ENCODE results near the gene AGMO. TPM values are rescaled to one million over a fixed set of nuclear protein-coding genes. Genes with fewer than 3 reads are reported as not detected.
A peak's percentile ranks its signal among the peaks of the same experiment; 100 is the strongest.

The AGMO gene
- total and polyA plus RNA-seq, 2 donors from 2014 or later: 1.4 to 4.5 TPM

DNA sequence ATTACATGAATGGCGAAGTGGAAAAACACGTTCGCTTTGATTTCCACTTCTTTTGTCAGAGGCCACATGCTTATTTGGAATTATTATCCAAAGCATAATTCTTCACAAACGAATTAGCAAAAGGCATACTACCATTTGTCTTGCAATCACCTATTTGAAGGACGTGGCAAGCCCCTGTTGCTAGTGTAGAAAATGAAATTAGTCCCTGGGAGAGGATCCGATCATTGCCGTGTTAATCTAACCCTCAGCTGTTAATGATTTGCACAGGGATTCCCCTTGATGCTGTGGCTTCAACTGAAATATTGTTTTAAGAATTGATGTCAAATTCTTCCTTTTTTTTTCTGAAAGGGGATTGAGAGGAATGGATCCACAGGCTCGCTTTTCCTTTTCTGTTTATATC is 4.6 kb downstream of the AGMO start:
- peak overlapping the region in 1 of 3 donors; percentile 29 for H3K9ac ChIP-seq (ENCODE audit: low read length in 3 of 3)
- FAIRE-seq: no peak
- no peaks in the 10 kb centered on the region for H3K9me3 ChIP-seq (ENCODE audit: control insufficient read depth in 2 of 3, insufficient read depth in 1 of 3, low read length in 3 of 3)
- no peaks in the 10 kb centered on the region for H3K27me3 ChIP-seq (ENCODE audit: control insufficient read depth, insufficient read depth, low read length)
- DNase-seq: no peak
- H3K4me1 ChIP-seq (ENCODE audit: control insufficient read depth in 2 of 3, insufficient read depth in 2 of 3, low read depth in 1 of 3, low read length in 3 of 3): no peaks in the 10 kb centered on the region
- intact Hi-C loops (cut with DNase I): no loop called here
- no peaks in the 10 kb centered on the region for H3K36me3 ChIP-seq (ENCODE audit: control insufficient read depth in 2 of 3, insufficient read depth in 3 of 3, low read length in 3 of 3)
- peak overlapping the region in 2 of 3 donors; percentile 57 to 65 for H3K4me3 ChIP-seq (ENCODE audit: low read length in 3 of 3)
- H3K27ac ChIP-seq (ENCODE audit: low read depth in 2 of 2, low read length in 2 of 2): no peak overlapping the region
- TF ChIP-seq, protein P1, sequence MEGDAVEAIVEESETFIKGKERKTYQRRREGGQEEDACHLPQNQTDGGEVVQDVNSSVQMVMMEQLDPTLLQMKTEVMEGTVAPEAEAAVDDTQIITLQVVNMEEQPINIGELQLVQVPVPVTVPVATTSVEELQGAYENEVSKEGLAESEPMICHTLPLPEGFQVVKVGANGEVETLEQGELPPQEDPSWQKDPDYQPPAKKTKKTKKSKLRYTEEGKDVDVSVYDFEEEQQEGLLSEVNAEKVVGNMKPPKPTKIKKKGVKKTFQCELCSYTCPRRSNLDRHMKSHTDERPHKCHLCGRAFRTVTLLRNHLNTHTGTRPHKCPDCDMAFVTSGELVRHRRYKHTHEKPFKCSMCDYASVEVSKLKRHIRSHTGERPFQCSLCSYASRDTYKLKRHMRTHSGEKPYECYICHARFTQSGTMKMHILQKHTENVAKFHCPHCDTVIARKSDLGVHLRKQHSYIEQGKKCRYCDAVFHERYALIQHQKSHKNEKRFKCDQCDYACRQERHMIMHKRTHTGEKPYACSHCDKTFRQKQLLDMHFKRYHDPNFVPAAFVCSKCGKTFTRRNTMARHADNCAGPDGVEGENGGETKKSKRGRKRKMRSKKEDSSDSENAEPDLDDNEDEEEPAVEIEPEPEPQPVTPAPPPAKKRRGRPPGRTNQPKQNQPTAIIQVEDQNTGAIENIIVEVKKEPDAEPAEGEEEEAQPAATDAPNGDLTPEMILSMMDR (IDR thresholded peaks at IDR 0.05; ENCODE audit: borderline replicate concordance, extremely low read depth, insufficient read depth): no peak

DNA sequence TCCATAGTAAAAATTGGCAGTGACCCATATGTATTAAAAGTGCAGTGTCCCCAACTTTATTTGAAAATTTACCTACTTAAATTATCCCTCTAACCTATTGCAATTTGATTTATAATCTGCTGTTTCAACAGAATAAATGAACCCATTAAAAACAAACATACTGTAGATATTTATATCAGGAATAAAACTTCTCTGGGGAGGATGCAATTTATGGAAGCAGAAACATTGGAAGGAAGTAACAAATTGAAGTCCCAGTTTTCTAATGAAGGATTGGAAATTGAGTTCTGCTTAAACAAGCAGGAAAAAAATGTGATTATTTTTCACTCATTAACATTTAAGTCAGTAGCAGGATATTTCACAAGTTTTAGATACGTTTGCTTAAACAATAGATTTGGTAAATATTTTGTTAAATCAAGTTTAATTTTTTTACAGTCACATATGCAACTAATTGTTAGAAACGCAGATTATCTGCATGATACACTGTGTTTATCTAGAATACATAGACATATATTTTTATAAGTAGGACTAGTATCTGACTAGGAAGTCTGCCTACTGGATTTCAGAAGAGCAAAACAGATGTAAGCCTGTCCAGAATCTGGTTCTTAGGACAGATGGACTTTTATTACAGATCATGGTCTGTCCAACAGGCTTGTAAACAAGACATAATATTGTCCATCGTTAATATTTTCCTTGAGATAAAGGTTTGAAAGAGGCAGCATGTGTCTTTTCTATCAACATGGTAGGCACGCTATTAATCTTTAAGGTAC is 5.3 kb downstream of the AGMO start:
- TF ChIP-seq, protein P1 (IDR thresholded peaks at IDR 0.05; ENCODE audit: borderline replicate concordance, extremely low read depth, insufficient read depth): no peak
- Histone ChIP-seq H3K27ac (ENCODE audit: low read depth in 2 of 2, low read length in 2 of 2) (no peak overlapping the region), H3K9ac (ENCODE audit: low read length in 3 of 3) (peak overlapping the region in 1 of 3 donors; percentile 29), H3K36me3 (ENCODE audit: control insufficient read depth in 2 of 3, insufficient read depth in 3 of 3, low read length in 3 of 3) (no peaks in the 10 kb centered on the region), H3K4me3 (ENCODE audit: low read length in 3 of 3) (peak overlapping the region in 2 of 3 donors; percentile 57 to 65), H3K4me1 (ENCODE audit: control insufficient read depth in 2 of 3, insufficient read depth in 2 of 3, low read depth in 1 of 3, low read length in 3 of 3) (no peaks in the 10 kb centered on the region), H3K27me3 (ENCODE audit: control insufficient read depth, insufficient read depth, low read length) (no peaks in the 10 kb centered on the region), H3K9me3 (ENCODE audit: control insufficient read depth in 2 of 3, insufficient read depth in 1 of 3, low read length in 3 of 3) (no peaks in the 10 kb centered on the region)
- peak; percentile 8 for FAIRE-seq
- DNase-seq: no peak
- intact Hi-C loops (cut with DNase I): no loop called here

DNA sequence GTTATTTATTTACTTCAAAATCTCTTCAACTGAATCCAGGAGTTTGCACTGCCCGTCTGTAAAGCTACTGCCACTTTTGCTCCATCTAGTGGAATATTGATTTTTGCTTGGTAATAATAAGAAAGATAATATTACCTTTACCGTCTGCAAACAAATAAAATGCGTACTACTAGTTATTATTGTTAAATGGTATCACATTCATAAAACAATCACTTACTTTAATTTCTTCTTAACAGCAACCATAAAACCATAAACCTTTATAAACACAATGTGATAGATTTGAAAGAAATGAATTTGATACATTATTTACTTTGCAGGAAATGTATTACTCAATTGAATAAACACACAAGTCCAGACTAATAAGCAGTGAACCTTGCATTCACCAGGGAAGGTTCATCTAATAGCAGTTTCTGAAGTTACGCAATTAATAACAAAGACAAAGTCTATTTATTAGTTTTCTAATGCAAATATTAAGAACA is 6.4 kb downstream of the AGMO start:
- intact Hi-C loops (cut with DNase I): no loop called here
- Histone ChIP-seq H3K9ac (ENCODE audit: low read length in 3 of 3) (no peak overlapping the region), H3K27me3 (ENCODE audit: control insufficient read depth, insufficient read depth, low read length) (no peaks in the 10 kb centered on the region), H3K36me3 (ENCODE audit: control insufficient read depth in 2 of 3, insufficient read depth in 3 of 3, low read length in 3 of 3) (no peaks in the 10 kb centered on the region), H3K27ac (ENCODE audit: low read depth in 2 of 2, low read length in 2 of 2) (no peak overlapping the region), H3K4me3 (ENCODE audit: low read length in 3 of 3) (peak overlapping the region in 1 of 3 donors; percentile 23), H3K9me3 (ENCODE audit: control insufficient read depth in 2 of 3, insufficient read depth in 1 of 3, low read length in 3 of 3) (no peaks in the 10 kb centered on the region), H3K4me1 (ENCODE audit: control insufficient read depth in 2 of 3, insufficient read depth in 2 of 3, low read depth in 1 of 3, low read length in 3 of 3) (no peaks in the 10 kb centered on the region)
- FAIRE-seq (peak; percentile 54), DNase-seq (peak in 1 of 5 donors; percentile 36)
- TF ChIP-seq, protein P1 (IDR thresholded peaks at IDR 0.05; ENCODE audit: borderline replicate concordance, extremely low read depth, insufficient read depth): no peak

Measured in kidney (tissue), 14 donors.